ENCODE results near the gene CNTN5. TPM values are rescaled to one million over a fixed set of nuclear protein-coding genes. Genes with fewer than 3 reads are reported as not detected.
A peak's percentile ranks its signal among the peaks of the same experiment; 100 is the strongest.

The CNTN5 gene
- polyA plus RNA-seq, 3 donors: 14.5 to 19.1 (median 18.4) TPM

- no peak for DNase-seq
These were observed 900.2 kb downstream of the CNTN5 start for GRCh38 chr11:99920956-99921355.

DNA sequence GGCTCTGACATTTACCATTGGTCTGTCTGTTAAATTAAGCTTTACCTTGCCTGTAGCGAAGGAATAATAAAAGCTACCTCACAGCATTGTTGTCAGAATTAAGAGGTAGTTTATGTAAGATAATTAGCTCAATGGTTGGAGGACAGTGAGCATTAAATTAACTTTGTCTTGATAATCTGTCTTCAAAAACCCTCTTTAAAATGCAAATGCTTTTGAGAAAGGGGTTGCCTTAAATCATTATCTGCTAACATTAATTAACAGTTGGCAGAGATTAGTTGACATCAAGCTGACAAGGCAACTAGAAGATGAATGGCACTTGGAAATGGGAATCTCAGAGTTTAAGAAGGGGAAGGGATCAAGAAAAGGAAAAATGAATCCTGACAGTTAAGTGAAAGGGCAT lies 905.2 kb downstream of the CNTN5 start:
- DNase-seq: no peak

GRCh38 chr11:99932684-99933083 lies 911.9 kb downstream of the CNTN5 start:
- DNase-seq: no peak

DNA sequence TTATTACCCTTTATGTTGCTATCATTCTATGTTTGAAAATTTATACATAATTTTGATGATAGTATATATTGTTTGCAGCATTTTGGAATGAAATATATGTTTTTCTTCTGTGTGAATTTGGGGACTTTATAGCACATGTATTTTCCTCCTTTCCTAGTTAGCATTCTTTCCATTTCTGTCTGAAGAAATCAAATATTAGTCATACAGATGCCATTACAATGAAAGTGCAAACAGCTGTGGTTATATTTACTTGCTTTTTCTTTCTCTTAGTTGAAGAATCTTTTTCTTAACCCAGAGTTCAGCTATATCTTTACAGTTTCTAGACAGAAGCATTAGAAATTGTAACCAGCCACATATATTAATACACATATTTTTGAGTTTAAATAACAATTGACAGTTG lies 913.3 kb downstream of the CNTN5 start:
- DNase-seq: no peak

GRCh38 chr11:99937330-99937729 lies 916.6 kb downstream of the CNTN5 start:
- DNase-seq: no peak

DNA sequence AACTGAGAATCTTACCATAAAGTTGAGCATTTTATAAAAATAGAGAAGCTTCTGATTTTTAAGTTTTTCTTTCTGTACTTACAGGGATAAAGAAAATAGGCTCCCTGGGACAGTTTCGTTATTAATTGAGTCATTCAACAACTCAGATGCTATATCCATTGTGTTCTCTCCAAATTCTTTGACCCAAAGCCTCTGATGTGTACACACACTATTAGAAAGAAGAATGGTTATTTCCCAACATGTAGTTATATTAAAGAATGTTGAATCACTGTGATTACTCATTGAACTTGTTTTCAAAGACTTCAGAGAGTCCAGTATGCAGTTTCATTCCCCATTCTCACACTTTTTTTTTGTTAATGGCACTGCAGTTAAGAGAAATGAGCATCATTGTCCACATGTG lies 932.1 kb downstream of the CNTN5 start:
- DNase-seq: no peak

DNA sequence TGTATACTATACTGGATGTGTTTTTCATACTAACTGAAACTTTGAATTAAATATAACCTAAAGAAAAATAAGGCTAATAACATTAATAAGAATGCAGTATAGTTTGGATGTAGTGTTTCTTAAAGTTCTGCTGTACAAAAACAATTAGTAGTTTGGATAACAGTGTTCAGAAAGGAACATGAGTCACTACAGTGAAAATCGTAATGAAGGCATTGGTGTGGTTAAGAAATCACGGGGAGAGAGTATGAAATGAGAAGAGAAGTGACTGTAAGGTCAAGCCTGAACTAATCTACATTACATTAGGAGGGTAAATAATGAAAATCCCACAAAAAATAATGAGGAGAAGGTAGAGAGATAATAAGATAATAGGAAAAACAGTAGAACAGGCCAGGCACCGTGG lies 939.8 kb downstream of the CNTN5 start:
- no peak for DNase-seq

DNA sequence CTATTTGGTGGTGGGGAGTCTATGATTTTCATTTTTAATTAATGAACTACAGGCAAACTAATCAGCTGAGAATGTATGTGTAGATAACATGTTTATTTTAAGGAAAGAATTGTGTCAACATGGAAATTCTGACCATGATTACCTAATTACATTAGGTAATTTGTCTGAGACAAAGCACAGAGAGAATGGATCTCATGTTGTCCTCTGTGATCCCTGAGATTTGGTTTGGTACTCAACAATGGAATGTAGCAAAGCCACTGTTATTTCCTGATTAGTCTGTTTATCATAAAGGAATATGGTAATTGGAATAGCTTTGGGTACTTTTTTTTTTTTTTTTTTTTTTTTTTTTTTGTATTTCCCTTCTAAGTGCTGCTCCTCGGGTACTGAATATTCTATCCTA lies 947.6 kb downstream of the CNTN5 start:
- no peak for DNase-seq

GRCh38 chr11:99973993-99974392 lies 953.2 kb downstream of the CNTN5 start:
- no peak for DNase-seq

- DNase-seq: peak; percentile 17
These were observed 958.3 kb downstream of the CNTN5 start for GRCh38 chr11:99979042-99979441.

DNA sequence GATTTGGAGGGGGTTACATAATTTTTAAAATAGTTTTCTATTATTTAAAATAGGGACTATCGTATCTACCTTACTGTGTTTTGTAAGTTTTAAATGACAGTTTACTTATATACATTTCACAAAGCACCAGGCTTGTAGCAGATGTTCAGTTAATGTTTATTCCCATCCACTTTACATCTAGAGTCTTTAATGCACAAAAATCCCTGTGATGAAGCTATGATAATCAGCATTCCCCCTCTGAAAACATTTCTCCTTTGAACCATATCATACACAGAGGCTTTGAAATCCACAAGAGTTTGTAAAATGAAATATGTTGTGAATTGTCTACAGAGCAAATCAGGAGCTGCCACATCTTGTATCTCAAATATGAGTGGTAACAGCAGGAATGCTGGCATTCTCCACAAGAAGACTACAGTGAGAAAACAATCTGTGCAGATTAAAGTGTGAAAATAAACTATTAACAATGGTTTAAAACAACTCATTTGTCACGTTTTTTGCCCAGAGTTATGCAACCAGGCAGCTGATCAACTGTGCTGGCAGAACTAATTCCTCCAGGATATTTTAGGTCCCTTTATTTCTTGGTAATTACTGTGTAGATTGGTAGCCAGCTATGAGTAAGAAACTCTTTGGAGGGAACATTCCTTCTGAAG lies 967.2 kb downstream of the CNTN5 start:
- no peak for DNase-seq

GRCh38 chr11:99988471-99988837 lies 967.7 kb downstream of the CNTN5 start:
- DNase-seq: no peak

DNA sequence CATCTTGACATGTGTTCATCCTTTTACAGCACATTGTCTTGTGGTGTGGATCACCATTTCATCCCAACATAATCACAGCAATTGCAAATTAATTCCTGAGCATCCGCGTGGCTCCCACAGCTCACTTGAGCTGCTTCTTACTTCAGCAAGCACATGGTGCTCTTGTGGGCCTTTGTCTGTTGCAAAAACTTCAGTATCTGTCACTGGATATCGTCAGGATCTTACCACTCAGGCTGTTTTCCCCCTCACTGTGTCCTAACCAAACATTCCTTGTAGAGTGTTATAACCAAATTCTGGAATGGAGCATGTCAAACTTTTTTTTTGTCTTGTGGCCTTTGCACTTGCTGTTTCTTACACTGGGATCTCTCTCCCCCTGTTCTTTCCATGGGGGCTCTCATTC lies 983.2 kb downstream of the CNTN5 start:
- DNase-seq: no peak

GRCh38 chr11:100004541-100004940 lies 983.8 kb downstream of the CNTN5 start:
- DNase-seq: no peak

- no peak for DNase-seq
These were observed 987.7 kb downstream of the CNTN5 start for GRCh38 chr11:100008417-100008816.

DNA sequence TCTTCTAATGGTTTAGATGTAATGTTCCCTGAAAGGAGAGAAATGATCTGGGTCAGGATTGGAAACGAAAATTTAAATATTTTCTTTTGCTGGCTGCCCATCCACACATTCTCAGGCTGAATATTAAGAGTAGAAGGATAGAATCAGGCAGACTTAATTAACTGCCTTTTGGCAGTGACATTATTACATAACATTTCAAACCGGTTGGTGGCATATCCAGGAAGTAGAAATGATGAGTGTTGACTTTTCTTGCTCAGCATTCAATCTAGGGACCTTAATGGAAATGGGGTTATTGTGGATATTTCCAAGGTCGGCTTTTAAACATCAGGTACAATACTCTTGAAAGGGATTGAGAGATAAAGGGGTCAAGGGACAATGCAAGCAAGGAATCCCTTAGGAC lies 989.0 kb downstream of the CNTN5 start:
- no peak for DNase-seq

DNA sequence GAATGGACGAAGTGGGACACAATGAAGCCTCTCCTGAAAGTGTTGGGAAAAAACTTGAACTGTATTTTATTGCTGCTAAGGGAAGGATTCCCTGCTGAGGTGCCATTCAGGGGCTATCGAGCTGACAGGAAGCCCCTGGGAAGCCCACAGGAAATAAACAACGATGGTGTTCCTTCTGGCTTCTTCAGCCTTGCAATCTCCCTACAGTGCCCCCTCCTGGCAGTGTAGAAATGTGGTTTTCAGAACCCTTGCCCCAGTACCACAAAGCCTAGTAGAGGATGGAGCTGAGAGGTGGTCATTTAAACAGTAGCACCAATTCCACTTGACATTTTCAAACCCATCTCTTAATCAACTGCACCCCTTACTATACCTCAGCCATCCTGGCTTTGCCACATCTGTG lies 989.6 kb downstream of the CNTN5 start:
- no peak for DNase-seq

- no peak for DNase-seq
These were observed 990.9 kb downstream of the CNTN5 start for GRCh38 chr11:100011697-100012096.

- no peak for DNase-seq
These were observed 992.3 kb downstream of the CNTN5 start for GRCh38 chr11:100013011-100013410.

- DNase-seq: no peak
These were observed 1011.2 kb downstream of the CNTN5 start for GRCh38 chr11:100031973-100032372.

DNA sequence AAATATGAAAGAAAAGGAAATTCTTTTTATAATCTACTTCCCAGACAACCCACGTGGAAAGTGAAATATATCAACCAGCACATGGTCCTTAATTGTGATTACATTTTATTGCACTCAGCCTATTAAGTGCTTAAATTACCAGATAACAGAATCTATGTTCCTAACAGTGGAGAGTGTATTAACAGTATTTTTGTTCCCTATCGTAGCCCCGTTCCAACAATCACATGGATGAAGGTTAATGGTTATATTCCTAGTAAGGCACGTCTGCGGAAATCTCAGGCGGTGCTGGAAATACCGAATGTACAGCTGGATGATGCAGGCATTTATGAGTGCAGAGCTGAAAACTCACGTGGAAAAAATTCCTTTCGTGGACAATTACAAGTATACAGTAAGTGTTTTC lies 1040.3 kb downstream of the CNTN5 start:
- peak; percentile 2 for DNase-seq

- DNase-seq: no peak
These were observed 1045.7 kb downstream of the CNTN5 start for GRCh38 chr11:100066399-100066798.

DNA sequence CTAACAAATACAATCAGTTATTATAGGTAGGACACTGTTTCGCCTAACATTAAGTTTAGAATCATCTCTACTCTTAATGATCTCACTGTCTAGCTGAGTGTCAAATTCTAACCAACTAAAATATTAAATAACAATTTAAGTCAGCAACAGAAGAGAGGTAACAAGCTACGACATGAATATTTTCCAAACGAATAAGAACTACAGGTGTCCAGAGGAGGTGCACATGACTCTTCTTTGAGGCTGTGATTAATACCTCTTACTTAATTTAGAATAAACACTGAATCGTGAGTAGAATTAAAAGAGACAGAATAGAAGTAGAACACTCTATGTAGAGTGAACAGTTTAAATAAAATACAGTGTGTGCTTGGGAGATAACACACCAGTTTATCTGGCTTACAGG lies 1047.4 kb downstream of the CNTN5 start:
- DNase-seq: no peak

GRCh38 chr11:100072131-100072530 lies 1051.4 kb downstream of the CNTN5 start:
- no peak for DNase-seq

DNA sequence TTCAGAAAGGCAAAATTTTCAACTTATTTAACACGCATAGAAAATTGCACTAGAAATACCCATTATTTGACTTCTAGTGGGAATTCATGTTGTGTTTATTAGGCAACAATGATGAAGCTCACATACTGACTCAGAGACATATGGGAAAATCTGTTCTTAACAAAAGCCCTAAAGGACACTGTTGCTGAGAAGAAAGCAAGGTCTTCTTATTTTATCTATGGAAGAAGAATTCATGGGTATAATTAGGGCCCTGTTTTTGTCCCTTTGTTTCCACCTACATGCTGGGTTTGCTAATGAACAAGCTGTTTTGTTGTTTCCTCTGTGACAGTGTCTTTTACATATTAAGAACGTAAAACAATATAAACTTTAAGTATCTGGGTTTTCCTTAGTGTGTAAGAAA lies 1059.6 kb downstream of the CNTN5 start:
- DNase-seq: no peak
